OCI-LY7 (cell line): ENCODE results near the gene ST6GAL1. TPM values are rescaled to one million over a fixed set of nuclear protein-coding genes. Genes with fewer than 3 reads are reported as not detected.
A peak's percentile ranks its signal among the peaks of the same experiment; 100 is the strongest.

Experiments
- BruUV-seq: library from RNA; stranded (reverse); fragments of 400-500 nt; replicated peaks from 2 replicates; lab custom pipeline; 2021; lab: Mats Ljungman, UMichigan
- CTCF ChIA-PET: fragments of 300-600 bp; sonication (Branson Sonifier 250); formaldehyde crosslinking; loops from one replicate; lab custom pipeline; 2022; ENCODE audit warnings: antibody characterized with exemption; ENCODE audit not compliant: unreplicated experiment; lab: Charles Lee
- POLR2A ChIA-PET: fragments of 300-600 bp; sonication (Branson Sonifier 250); formaldehyde crosslinking; loops from one replicate; lab custom pipeline; 2022; ENCODE audit warnings: antibody characterized with exemption; lab: Charles Lee
- DNase-seq: peaks from one replicate; pipeline ENCODE4 v3.0.0-alpha.2; 2015; ENCODE audit warnings: low spot score
- H2AFZ ChIP-seq: fragments of 200-600 bp; sonication (generic), shearing (Covaris generic); 2 replicates; pipeline ENCODE4 v1.6.1; 2014; ENCODE audit warnings: mild to moderate bottlenecking, antibody characterized with exemption, low read length, moderate library complexity
- H3K27ac ChIP-seq: fragments of 200-600 bp; sonication (generic); 2 replicates; pipeline ENCODE4 v1.5.1; 2014; ENCODE audit warnings: mixed run types, low read depth, mild to moderate bottlenecking, moderate library complexity, low read length, inconsistent platforms; ENCODE audit not compliant: poor library complexity, severe bottlenecking
- H3K36me3 ChIP-seq: fragments of 200-600 bp; sonication (generic); 2 replicates; pipeline ENCODE4 v1.6.1; 2014; ENCODE audit warnings: mild to moderate bottlenecking, antibody characterized with exemption, low read length, moderate library complexity, mixed read lengths; ENCODE audit not compliant: insufficient read depth
- H3K4me1 ChIP-seq: fragments of 200-600 bp; sonication (generic); 2 replicates; pipeline ENCODE4 v1.5.1; 2014; ENCODE audit warnings: mild to moderate bottlenecking, low read length; ENCODE audit not compliant: insufficient read depth, poor library complexity, severe bottlenecking
- H3K4me2 ChIP-seq: fragments of 200-600 bp; sonication (generic); 2 replicates; pipeline ENCODE4 v1.6.1; 2014; ENCODE audit warnings: mild to moderate bottlenecking, low read length
- H3K4me3 ChIP-seq: fragments of 200-600 bp; sonication (generic); 2 replicates; pipeline ENCODE4 v1.5.1; 2014; ENCODE audit warnings: mild to moderate bottlenecking, low read depth, low read length; ENCODE audit not compliant: poor library complexity, severe bottlenecking
- H3K79me2 ChIP-seq: fragments of 200-600 bp; sonication (generic); 2 replicates; pipeline ENCODE4 v1.6.1; 2016; ENCODE audit warnings: low read depth, mild to moderate bottlenecking, low read length, moderate library complexity, mixed read lengths; ENCODE audit not compliant: insufficient read depth
- H3K9me2 ChIP-seq: fragments of 200-600 bp; sonication (generic); 2 replicates; pipeline ENCODE4 v1.6.1; 2016; ENCODE audit warnings: mild to moderate bottlenecking, low read length, mixed read lengths; ENCODE audit not compliant: insufficient read depth
- H3K9me3 ChIP-seq: fragments of 200-600 bp; sonication (generic); 2 replicates; pipeline ENCODE4 v1.6.1; 2014; ENCODE audit warnings: mild to moderate bottlenecking, mixed run types, low read length, mixed read lengths
- H4K20me1 ChIP-seq: fragments of 200-600 bp; sonication (generic); 2 replicates; pipeline ENCODE4 v1.6.1; 2014; ENCODE audit warnings: mild to moderate bottlenecking, antibody characterized with exemption, low read length, moderate library complexity, mixed read lengths; ENCODE audit not compliant: insufficient read depth
- EZH2phosphoT487 ChIP-seq: fragments of 200-600 bp; sonication (generic); IDR thresholded peaks from 2 replicates; pipeline ENCODE4 v1.6.1; 2018; ENCODE audit warnings: low read depth, borderline replicate concordance, mild to moderate bottlenecking, mixed run types, antibody characterized with exemption, low read length, moderate library complexity, mixed read lengths
- intact Hi-C: fragments of 100-400 bp; cut with micrococcal nuclease; formaldehyde crosslinking; loops from one replicate; pipeline ENCODE4 v1.10.0; 2022; ENCODE audit not compliant: unreplicated experiment
- total RNA-seq, 2 experiments: library from RNA; depleted of rRNA in 1 of 2; stranded (reverse); fragments of >200 nt in 1 of 2; shearing (Covaris generic) in 1 of 2; gene quantifications; 2 replicates each; pipeline ENCODE4 v1.2.3, GENCODE V29; 2014 to 2022
- TF ChIP-seq, protein P1 (sequence below): fragments of 200-600 bp; sonication (generic); conservative IDR thresholded peaks from 2 replicates; pipeline ENCODE4 v1.5.1; 2014; ENCODE audit warnings: mild to moderate bottlenecking, antibody characterized with exemption, low read length, moderate library complexity, mixed read lengths

The ST6GAL1 gene
- total RNA-seq, 2 experiments from 2014 or later: 192 to 375 TPM

DNA sequence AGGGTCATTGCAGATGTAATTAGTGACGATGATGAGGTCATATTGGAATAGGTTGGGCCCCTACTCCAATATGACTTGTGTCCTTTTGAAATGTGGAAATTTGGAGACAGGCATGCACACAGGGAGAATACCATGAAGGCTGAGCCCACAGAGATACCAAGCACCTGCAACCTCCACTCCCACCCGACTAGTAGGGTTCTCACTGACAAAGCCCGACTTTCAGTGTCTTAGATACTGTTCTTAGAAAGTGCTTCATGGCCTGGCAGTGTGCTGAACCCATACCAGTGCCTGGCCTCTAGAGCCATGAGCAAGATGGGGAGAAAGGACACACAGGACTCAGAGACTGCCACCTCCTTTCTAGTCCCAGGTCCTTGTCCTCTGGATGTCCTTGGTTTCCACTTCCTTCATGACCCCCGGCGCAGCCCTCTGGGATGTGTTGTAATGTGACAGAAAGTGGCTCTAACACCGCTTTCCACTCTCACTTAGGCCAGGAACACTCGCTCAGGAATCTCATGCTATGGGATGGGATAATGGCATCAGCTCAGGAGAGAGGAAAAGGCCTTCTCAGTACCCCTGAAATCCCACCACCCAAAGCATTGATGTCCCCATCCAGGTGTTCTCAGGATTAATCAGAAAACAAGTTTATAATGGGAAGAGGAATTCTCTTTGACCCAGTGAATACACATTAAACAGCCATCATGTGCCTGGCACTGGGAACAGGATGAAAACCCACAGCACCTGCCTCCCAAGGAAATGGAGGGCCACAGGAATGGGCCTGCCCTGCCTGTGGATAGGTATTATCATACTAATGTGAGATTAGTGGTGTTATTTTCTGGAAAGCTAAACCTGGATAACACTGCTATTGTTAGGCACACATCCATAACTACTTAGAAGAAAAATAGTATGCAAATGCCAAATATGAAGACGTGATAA lies 149.0 kb downstream of the ST6GAL1 start:
- H3K27ac ChIP-seq: peak overlapping the region; percentile 2
- DNase-seq: no peak
- H3K4me1 ChIP-seq: peaks cover 3% of the 10 kb centered on the region
- H3K9me2 ChIP-seq: no peaks in the 10 kb centered on the region
- H3K36me3 ChIP-seq: peaks cover 56% of the 10 kb centered on the region
- BruUV-seq: no TSS peak
- TF ChIP-seq, protein P1, sequence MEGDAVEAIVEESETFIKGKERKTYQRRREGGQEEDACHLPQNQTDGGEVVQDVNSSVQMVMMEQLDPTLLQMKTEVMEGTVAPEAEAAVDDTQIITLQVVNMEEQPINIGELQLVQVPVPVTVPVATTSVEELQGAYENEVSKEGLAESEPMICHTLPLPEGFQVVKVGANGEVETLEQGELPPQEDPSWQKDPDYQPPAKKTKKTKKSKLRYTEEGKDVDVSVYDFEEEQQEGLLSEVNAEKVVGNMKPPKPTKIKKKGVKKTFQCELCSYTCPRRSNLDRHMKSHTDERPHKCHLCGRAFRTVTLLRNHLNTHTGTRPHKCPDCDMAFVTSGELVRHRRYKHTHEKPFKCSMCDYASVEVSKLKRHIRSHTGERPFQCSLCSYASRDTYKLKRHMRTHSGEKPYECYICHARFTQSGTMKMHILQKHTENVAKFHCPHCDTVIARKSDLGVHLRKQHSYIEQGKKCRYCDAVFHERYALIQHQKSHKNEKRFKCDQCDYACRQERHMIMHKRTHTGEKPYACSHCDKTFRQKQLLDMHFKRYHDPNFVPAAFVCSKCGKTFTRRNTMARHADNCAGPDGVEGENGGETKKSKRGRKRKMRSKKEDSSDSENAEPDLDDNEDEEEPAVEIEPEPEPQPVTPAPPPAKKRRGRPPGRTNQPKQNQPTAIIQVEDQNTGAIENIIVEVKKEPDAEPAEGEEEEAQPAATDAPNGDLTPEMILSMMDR: no peak
- TF ChIP-seq EZH2phosphoT487: no peak
- H3K4me2 ChIP-seq: no peak overlapping the region
- no peak overlapping the region for H2AFZ ChIP-seq
- H4K20me1 ChIP-seq: 0 out of 2 replicates have a peak, but pooled peaks cover 4% of the 10 kb centered on the region
- no peak overlapping the region for H3K4me3 ChIP-seq
- no peaks in the 10 kb centered on the region for H3K79me2 ChIP-seq
- ChIA-PET POLR2A (no interaction called here), CTCF (no interaction called here)
- intact Hi-C loops: no loop called here
- no peaks in the 10 kb centered on the region for H3K9me3 ChIP-seq

DNA sequence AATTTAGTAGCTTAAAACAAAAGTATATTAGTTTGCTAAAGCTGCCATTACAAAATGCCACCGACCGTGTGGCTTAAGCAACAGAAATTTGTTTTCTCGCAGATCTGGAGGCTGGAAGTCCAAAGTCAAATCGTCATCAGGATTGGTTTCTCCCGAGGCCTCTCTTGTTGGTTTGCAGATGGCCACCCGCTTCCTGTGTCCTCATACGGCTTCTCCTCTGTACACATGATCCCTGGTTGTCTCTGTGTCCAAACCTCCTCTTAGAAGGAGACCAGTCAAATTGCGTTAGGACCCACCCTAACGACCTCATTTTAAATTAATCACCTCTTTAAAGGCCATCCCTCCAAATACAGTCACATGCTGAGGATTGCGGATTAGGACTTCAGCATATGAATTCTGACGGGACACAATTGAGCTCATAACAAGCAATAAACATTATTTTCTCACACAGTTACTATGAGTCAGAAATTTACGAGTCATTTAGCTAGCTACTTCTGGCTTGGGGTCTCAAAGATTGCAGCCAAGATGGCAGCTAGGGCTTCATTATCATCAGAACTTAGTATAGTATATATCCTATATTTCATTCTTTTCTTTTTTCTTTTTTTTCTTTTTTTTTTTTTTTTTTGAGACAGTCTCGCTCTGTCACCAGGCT lies 150.6 kb downstream of the ST6GAL1 start:
- DNase-seq: no peak
- no peaks in the 10 kb centered on the region for H3K79me2 ChIP-seq
- BruUV-seq: no TSS peak
- H4K20me1 ChIP-seq: 0 out of 2 replicates have a peak, but pooled peaks cover 4% of the 10 kb centered on the region
- intact Hi-C loops: no loop called here
- POLR2A ChIA-PET: interaction anchor here (0.6 to 0.7 kb wide), 3 partner anchors 32 to 122 kb away, joined by 3 to 4 read pairs (median 4); no protein-coding TSS in a partner anchor
- H3K4me2 ChIP-seq: no peak overlapping the region
- peaks cover 4% of the 10 kb centered on the region for H3K4me1 ChIP-seq
- H3K9me3 ChIP-seq: no peaks in the 10 kb centered on the region
- TF ChIP-seq, protein P1: no peak
- TF ChIP-seq EZH2phosphoT487: no peak
- H3K4me3 ChIP-seq: no peak overlapping the region
- H3K27ac ChIP-seq: no peak overlapping the region
- H3K9me2 ChIP-seq: no peaks in the 10 kb centered on the region
- H3K36me3 ChIP-seq: peaks cover 40% of the 10 kb centered on the region
- no peak overlapping the region for H2AFZ ChIP-seq
- CTCF ChIA-PET: no interaction called here
